ENCODE data around the gene NINJ1. TPM values are rescaled to one million over a fixed set of nuclear protein-coding genes. Genes with fewer than 3 reads are reported as not detected.
A peak's percentile ranks its signal among the peaks of the same experiment; 100 is the strongest.

Gene NINJ1
- total and polyA plus RNA-seq, 2 of the 8 experiments (the other 6 are each of a cell fraction or from before 2014, with no cell fraction given) = 28.2 to 65.6 TPM

DNA sequence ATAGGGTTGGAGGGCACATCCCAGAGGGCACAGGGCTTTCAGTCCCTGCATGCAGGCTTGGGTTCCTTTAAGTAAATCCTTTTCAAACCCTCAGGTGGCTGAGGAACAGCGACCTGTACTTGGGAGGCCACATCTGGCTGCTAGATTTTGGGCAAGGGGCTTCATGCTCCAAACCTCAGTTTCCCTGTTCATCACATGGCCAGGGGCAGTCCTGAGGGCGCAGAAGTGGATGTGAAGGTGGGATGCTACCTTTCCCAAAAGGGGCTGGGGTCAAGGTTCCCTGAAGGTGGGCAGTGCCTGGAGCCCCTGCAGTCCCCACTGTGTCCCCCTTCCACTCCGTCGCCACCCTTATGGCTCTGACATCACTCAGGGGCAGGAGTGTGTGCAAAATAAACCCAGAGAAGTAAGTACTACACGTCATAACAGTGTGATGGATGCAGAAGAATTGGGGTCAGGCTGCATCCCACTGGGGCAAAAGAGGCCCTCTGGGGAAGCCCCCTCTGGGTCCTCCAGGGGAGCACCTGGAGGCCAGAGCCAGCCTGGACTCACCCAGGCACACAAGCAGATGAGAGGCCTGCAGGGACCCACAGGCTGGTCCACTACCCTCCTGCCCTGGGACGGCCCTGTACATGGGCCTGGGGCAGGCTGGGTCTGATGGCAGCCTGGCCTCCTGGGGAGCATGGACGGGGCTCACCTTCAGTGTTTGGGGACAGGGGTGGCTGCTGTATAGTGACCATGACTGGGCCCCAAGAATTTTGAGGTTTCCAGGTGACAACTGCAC is 40.0 kb downstream of the NINJ1 start:
- H4K5ac ChIP-seq (ENCODE audit: insufficient read length, low read depth, low read length) = no peak overlapping the region
- H3K27ac ChIP-seq (ENCODE audit: low read depth, low read length) = no peak overlapping the region
- peaks cover 0 to 3% of the 10 kb centered on the region in 2 experiments for H4K20me1 ChIP-seq (replicated peaks in 1 of 2; ENCODE audit: control insufficient read depth in 1 of 2, insufficient read depth in 2 of 2, low read length in 2 of 2)
- no peak overlapping the region for H3K23ac ChIP-seq (ENCODE audit: insufficient read length)
- 0 out of 4 replicates have a peak, but pooled peaks cover 0 to 3% of the 10 kb centered on the region in 2 experiments for H3K79me2 ChIP-seq (ENCODE audit: control insufficient read depth in 1 of 2, insufficient read depth in 2 of 2, low read length in 2 of 2)
- ChIA-PET POLR2A (ENCODE audit: partially characterized antibody) (no interaction called here), CTCF (ENCODE audit: partially characterized antibody) (no interaction called here)
- H4K8ac ChIP-seq (ENCODE audit: extremely low read depth, insufficient read depth, low read length) = peak overlapping the region; percentile 71
- no peaks in the 10 kb centered on the region for H3K9me3 ChIP-seq (ENCODE audit: insufficient read depth in 2 of 2, low read depth in 1 of 2, low read length in 1 of 2)
- H2BK120ac ChIP-seq (replicated peaks; ENCODE audit: low read depth, low read length) = no peak overlapping the region
- peak overlapping the region; percentile 40; the same call in 1 of the 2 replicates for H2AK5ac ChIP-seq (ENCODE audit: low read depth, low read length)
- H3K36me3 ChIP-seq (ENCODE audit: control insufficient read depth in 2 of 4, insufficient read depth in 4 of 4, low read length in 3 of 4) = no peaks in the 10 kb centered on the region
- H4K91ac ChIP-seq (replicated peaks; ENCODE audit: insufficient read length, low read length) = no peak overlapping the region
- no peak overlapping the region for H3K4me3 ChIP-seq (ENCODE audit: extremely low read depth in 1 of 4, insufficient read depth in 2 of 4, low read depth in 3 of 4, low read length in 4 of 4)
- WGBS, 2 experiments (ENCODE audit: extremely low coverage in 1 of 2, insufficient coverage in 1 of 2, insufficient read length in 1 of 2, insufficient replicate concordance in 2 of 2, low coverage in 1 of 2, low lambda C conversion rate in 2 of 2, missing lambda C conversion rate in 1 of 2) = 81% methylated on average over 7 of the region's 7 CpGs; no CpG with 5 or more reads in 1 of the 2 experiments
- no peak overlapping the region for H3K56ac ChIP-seq (replicated peaks; ENCODE audit: insufficient read length, low read depth, low read length)
- FAIRE-seq (no peak), DNase-seq (ENCODE audit: low read depth in 1 of 2, low spot score in 2 of 2) (no peak)
- no peak overlapping the region; the same call in 1 of the 2 replicates for H3K18ac ChIP-seq (ENCODE audit: extremely low read depth, low read length)
- H3K79me1 ChIP-seq (ENCODE audit: low read depth, low read length) = no peaks in the 10 kb centered on the region
- peak overlapping the region; percentile 16 for H3K4ac ChIP-seq (replicated peaks; ENCODE audit: insufficient read length, low read depth, low read length)
- peaks cover 0 to 13% (median 7%) of the 10 kb centered on the region in 4 experiments; a peak in 4 of 7 replicates for H3K4me1 ChIP-seq (replicated peaks in 1 of 4; ENCODE audit: control insufficient read depth in 3 of 4, insufficient read depth in 4 of 4, low read length in 3 of 4)
- H2AFZ ChIP-seq (ENCODE audit: low read length) = no peak overlapping the region
- no peaks in the 10 kb centered on the region; a peak in 1 of 7 replicates for H3K27me3 ChIP-seq (replicated peaks in 1 of 4; ENCODE audit: control insufficient read depth in 3 of 4, extremely low read depth in 1 of 4, insufficient read depth in 3 of 4, low read length in 3 of 4)
- H3K4me2 ChIP-seq (ENCODE audit: insufficient read depth in 1 of 2, low read depth in 2 of 2, low read length in 2 of 2) = no peak overlapping the region; a peak in 1 of 4 replicates
- no peak overlapping the region for H2BK20ac ChIP-seq (ENCODE audit: low read length)
- no peak overlapping the region for H3K9ac ChIP-seq (replicated peaks in 1 of 4; ENCODE audit: extremely low read depth in 1 of 4, low read depth in 3 of 4, low read length in 3 of 4)
- H3K14ac ChIP-seq (ENCODE audit: insufficient read length) = no peak overlapping the region
- H2BK5ac ChIP-seq (ENCODE audit: low read depth, low read length) = peak overlapping the region; percentile 88; the same call in 1 of the 2 replicates
- H2BK15ac ChIP-seq (ENCODE audit: low read length) = no peak overlapping the region
- H3K23me2 ChIP-seq (ENCODE audit: low read depth, low read length) = peaks cover 12% of the 10 kb centered on the region
- 0 out of 2 replicates have a peak overlapping the region, but pooled peaks have one; percentile 50 for H2BK12ac ChIP-seq (ENCODE audit: low read depth, low read length)
- TF ChIP-seq ASH2L (IDR thresholded peaks at IDR 0.05; ENCODE audit: low read length) (no peak), SIN3A (conservative IDR thresholded peaks at IDR 0.05 in 1 of 2, IDR thresholded peaks at IDR 0.05 in 1 of 2; ENCODE audit: low read depth in 1 of 2, low read length in 2 of 2) (no peak), CBX8 (IDR thresholded peaks at IDR 0.05; ENCODE audit: borderline replicate concordance, low read depth, low read length) (no peak), CEBPB (IDR thresholded peaks at IDR 0.05; ENCODE audit: low read depth, low read length) (no peak), HDAC6 (IDR thresholded peaks at IDR 0.05; ENCODE audit: low read depth, low read length) (no peak), POLR2A (IDR thresholded peaks at IDR 0.05; ENCODE audit: control extremely low read depth in 1 of 2, low read depth in 2 of 2, low read length in 2 of 2) (no peak), KDM1A (IDR thresholded peaks at IDR 0.05; ENCODE audit: borderline replicate concordance, low read length) (no peak), EGR1 (IDR thresholded peaks at IDR 0.05; ENCODE audit: borderline replicate concordance, low read depth, low read length) (no peak), CBX5 (IDR thresholded peaks at IDR 0.05; ENCODE audit: low read depth, low read length) (no peak), BRCA1 (IDR thresholded peaks at IDR 0.05; ENCODE audit: low read depth, low read length) (no peak), SIX5 (IDR thresholded peaks at IDR 0.05; ENCODE audit: low read depth, low read length) (no peak), TAF7 (optimal IDR thresholded peaks at IDR 0.05; ENCODE audit: borderline replicate concordance, low read depth, low read length) (no peak), SP2 (IDR thresholded peaks at IDR 0.05; ENCODE audit: low read length) (no peak)

Measured in H1 (cell line).